SU-DHL-6 (cell line): Measurements from ENCODE around the gene LMBR1L.

ENCODE experiments used
- H2AFZ ChIP-seq: fragments of 200-600 bp; sonication (generic); 2 replicates; pipeline ENCODE4 v1.6.1; 2014; ENCODE audit warnings: low read depth, mild to moderate bottlenecking, moderate library complexity, mixed read lengths, antibody characterized with exemption, low read length; ENCODE audit not compliant: severe bottlenecking
- H3F3A ChIP-seq: fragments of 200-600 bp; shearing (Covaris generic); 2 replicates; pipeline ENCODE4 v1.6.0; 2016; ENCODE audit warnings: antibody characterized with exemption, mild to moderate bottlenecking; ENCODE audit not compliant: insufficient read depth
- H3K27ac ChIP-seq: fragments of 200-600 bp; sonication (generic); 2 replicates; pipeline ENCODE4 v1.5.1; 2016; ENCODE audit warnings: low read depth, mild to moderate bottlenecking, low read length, moderate library complexity, mixed read lengths
- H3K27me3 ChIP-seq: fragments of 200-600 bp; sonication (generic), shearing (Covaris generic); 2 replicates; pipeline ENCODE4 v1.6.0; 2014; ENCODE audit warnings: mild to moderate bottlenecking, low read length
- H3K36me3 ChIP-seq: fragments of 200-600 bp; sonication (generic); 2 replicates; pipeline ENCODE4 v1.6.1; 2014; ENCODE audit warnings: mild to moderate bottlenecking, low read length, mixed read lengths
- H3K4me2 ChIP-seq: fragments of 300-600, 200-600 bp; shearing (Covaris generic), sonication (generic); 2 replicates; pipeline ENCODE4 v1.6.0; 2014; ENCODE audit warnings: low read length, low read depth, mild to moderate bottlenecking; ENCODE audit not compliant: poor library complexity, severe bottlenecking
- H3K4me3 ChIP-seq: fragments of 200-600 bp; sonication (generic); 2 replicates; pipeline ENCODE4 v1.5.1; 2014; ENCODE audit warnings: antibody characterized with exemption, low read length, mild to moderate bottlenecking, mixed read lengths; ENCODE audit not compliant: insufficient read depth, poor library complexity, severe bottlenecking
- H3K79me2 ChIP-seq: fragments of 200-600 bp; sonication (generic); 2 replicates; pipeline ENCODE4 v1.6.1; 2014; ENCODE audit warnings: mild to moderate bottlenecking, low read length, moderate library complexity; ENCODE audit not compliant: insufficient read depth
- H3K9ac ChIP-seq: fragments of 200-600 bp; sonication (generic); 2 replicates; pipeline ENCODE4 v1.7.0; 2014; ENCODE audit warnings: mild to moderate bottlenecking, low read length
- H3K9me2 ChIP-seq: fragments of 200-600 bp; sonication (generic); replicated peaks from 2 replicates; pipeline ENCODE4 v1.6.1; 2014; ENCODE audit warnings: low read length; ENCODE audit not compliant: insufficient read depth
- H3K9me3 ChIP-seq: fragments of 200-600 bp; sonication (generic); 2 replicates; pipeline ENCODE4 v1.6.1; 2014; ENCODE audit warnings: low read length, mixed read lengths; ENCODE audit not compliant: insufficient read depth
- H4K20me1 ChIP-seq: fragments of 200-600 bp; sonication (generic); 2 replicates; pipeline ENCODE4 v1.6.1; 2014; ENCODE audit warnings: low read depth, mild to moderate bottlenecking, antibody characterized with exemption, low read length, moderate library complexity, mixed read lengths
- CTCF ChIP-seq: fragments of 200-600 bp; sonication (generic); IDR thresholded peaks from one replicate; pipeline ENCODE4 v1.5.1; 2017; ENCODE audit warnings: antibody characterized with exemption, mild to moderate bottlenecking, low read length, moderate library complexity; ENCODE audit not compliant: insufficient read depth, poor library complexity, severe bottlenecking
- EZH2phosphoT487 ChIP-seq: fragments of 200-600 bp; sonication (generic), shearing (Covaris generic); conservative IDR thresholded peaks from 2 replicates; pipeline ENCODE4 v1.6.1; 2018; ENCODE audit warnings: mild to moderate bottlenecking, antibody characterized with exemption, low read length, moderate library complexity, mixed read lengths

LMBR1L gene

GRCh38 chr12:49055978-49056754, 54.5 kb downstream of the LMBR1L start:
- no peak overlapping the region for H3K27ac ChIP-seq
- H3K27me3 ChIP-seq, result no peaks in the 10 kb centered on the region
- no peaks in the 10 kb centered on the region for H3K9me2 ChIP-seq
- peaks cover 4% of the 10 kb centered on the region; the same call in 1 of the 2 replicates for H3F3A ChIP-seq
- H3K79me2 ChIP-seq, result peaks cover 63% of the 10 kb centered on the region
- H3K9me3 ChIP-seq, result no peaks in the 10 kb centered on the region
- TF ChIP-seq CTCF (no peak), EZH2phosphoT487 (no peak)
- peak overlapping the region; percentile 98 for H3K4me3 ChIP-seq
- H3K36me3 ChIP-seq, result no peaks in the 10 kb centered on the region; the same call in 1 of the 2 replicates
- peak overlapping the region; percentile 96; the same call in 1 of the 2 replicates for H3K9ac ChIP-seq
- peak overlapping the region; percentile 96 for H3K4me2 ChIP-seq
- peaks cover 15% of the 10 kb centered on the region; the same call in 1 of the 2 replicates for H4K20me1 ChIP-seq
- no peak overlapping the region for H2AFZ ChIP-seq

- no peak overlapping the region for H3K4me2 ChIP-seq
- peaks cover 58% of the 10 kb centered on the region for H3K79me2 ChIP-seq
- no peak overlapping the region for H3K4me3 ChIP-seq
- peaks cover 15% of the 10 kb centered on the region; the same call in 1 of the 2 replicates for H4K20me1 ChIP-seq
- H3F3A ChIP-seq, result peaks cover 4% of the 10 kb centered on the region; the same call in 1 of the 2 replicates
- no peaks in the 10 kb centered on the region for H3K9me2 ChIP-seq
- no peak overlapping the region for H3K9ac ChIP-seq
- no peak overlapping the region for H3K27ac ChIP-seq
- H3K27me3 ChIP-seq, result no peaks in the 10 kb centered on the region
- H3K9me3 ChIP-seq, result no peaks in the 10 kb centered on the region
- H3K36me3 ChIP-seq, result no peaks in the 10 kb centered on the region; the same call in 1 of the 2 replicates
- H2AFZ ChIP-seq, result no peak overlapping the region
- TF ChIP-seq EZH2phosphoT487 (no peak), CTCF (no peak)
These were observed 55.6 kb downstream of the LMBR1L start for GRCh38 chr12:49055092-49055491.

- no peak overlapping the region for H3K27ac ChIP-seq
- H3K27me3 ChIP-seq, result no peaks in the 10 kb centered on the region
- no peaks in the 10 kb centered on the region for H3K9me2 ChIP-seq
- no peak overlapping the region for H2AFZ ChIP-seq
- H3K9me3 ChIP-seq, result no peaks in the 10 kb centered on the region
- peaks cover 15% of the 10 kb centered on the region; the same call in 1 of the 2 replicates for H4K20me1 ChIP-seq
- H3K4me3 ChIP-seq, result no peak overlapping the region
- no peak overlapping the region for H3K9ac ChIP-seq
- no peaks in the 10 kb centered on the region; the same call in 1 of the 2 replicates for H3K36me3 ChIP-seq
- peaks cover 4% of the 10 kb centered on the region; the same call in 1 of the 2 replicates for H3F3A ChIP-seq
- peaks cover 52% of the 10 kb centered on the region for H3K79me2 ChIP-seq
- TF ChIP-seq CTCF, result no peak
- H3K4me2 ChIP-seq, result no peak overlapping the region
These were observed 56.1 kb downstream of the LMBR1L start for GRCh38 chr12:49054524-49054923.
